ENCODE data around the gene FBL. TPM values are rescaled to one million over a fixed set of nuclear protein-coding genes. Genes with fewer than 3 reads are reported as not detected.

FBL gene
- polyA plus RNA-seq, 1 of the 3 experiments (the other 2 are of a cell fraction) = 371 TPM

GRCh38 chr19:39867133-39867532 lies 21.0 kb upstream of the FBL start:
- POLR2A ChIA-PET = no interaction called here
- H3K9me3 ChIP-seq = no peaks in the 10 kb centered on the region
- no peak overlapping the region for H3K4me3 ChIP-seq (ENCODE audit: low read depth in 2 of 2, low read length in 1 of 2)
- no peaks in the 10 kb centered on the region for H3K9me2 ChIP-seq
- no peak overlapping the region for H3K4me2 ChIP-seq
- WGBS (ENCODE audit: low lambda C conversion rate) = 84% methylated on average over 2 of the region's 2 CpGs
- H3K27me3 ChIP-seq (ENCODE audit: insufficient read depth) = no peaks in the 10 kb centered on the region
- CTCF ChIA-PET = no interaction called here
- no peaks in the 10 kb centered on the region for H3K79me2 ChIP-seq (ENCODE audit: insufficient read depth)
- no peaks in the 10 kb centered on the region for H3F3A ChIP-seq (replicated peaks; ENCODE audit: insufficient read depth)
- H3K4me1 ChIP-seq (ENCODE audit: control insufficient read depth in 1 of 2, insufficient read depth in 2 of 2, low read depth in 1 of 2, low read length in 1 of 2) = no peaks in the 10 kb centered on the region
- H3K36me3 ChIP-seq (replicated peaks in 1 of 2; ENCODE audit: control insufficient read depth in 1 of 2, insufficient read depth in 2 of 2, low read length in 1 of 2) = no peaks in the 10 kb centered on the region
- H3K9ac ChIP-seq = no peak overlapping the region
- no peak overlapping the region for H3K27ac ChIP-seq (ENCODE audit: low read depth in 2 of 2, low read length in 1 of 2)
- DNase-seq = no peak
- H4K20me1 ChIP-seq (ENCODE audit: insufficient read depth) = no peaks in the 10 kb centered on the region
- no peak for TF ChIP-seq JUND (IDR thresholded peaks at IDR 0.05)
- no peak for TF ChIP-seq MAX (IDR thresholded peaks at IDR 0.05; ENCODE audit: low read depth)
- TF ChIP-seq FOXJ3 (CRISPR knock-in tag; IDR thresholded peaks at IDR 0.05) = no peak
- no peak for TF ChIP-seq ELF1 (IDR thresholded peaks at IDR 0.05)
- no peak for TF ChIP-seq PBX3 (IDR thresholded peaks at IDR 0.05)
- no peak for TF ChIP-seq NRF1 (IDR thresholded peaks at IDR 0.05; ENCODE audit: low read depth, low read length)
- no peak for TF ChIP-seq RXRA (IDR thresholded peaks at IDR 0.05; ENCODE audit: borderline replicate concordance, low read depth)
- no peak for TF ChIP-seq SMC3 (IDR thresholded peaks at IDR 0.05; ENCODE audit: low read depth, low read length)
- no peak for TF ChIP-seq YY1 (IDR thresholded peaks at IDR 0.05; ENCODE audit: low read depth)
- TF ChIP-seq FOSL2 (IDR thresholded peaks at IDR 0.05; ENCODE audit: borderline replicate concordance, low read depth) = no peak
- TF ChIP-seq ZBTB33 (IDR thresholded peaks at IDR 0.05; ENCODE audit: borderline replicate concordance, low read depth) = no peak
- TF ChIP-seq, protein P1, sequence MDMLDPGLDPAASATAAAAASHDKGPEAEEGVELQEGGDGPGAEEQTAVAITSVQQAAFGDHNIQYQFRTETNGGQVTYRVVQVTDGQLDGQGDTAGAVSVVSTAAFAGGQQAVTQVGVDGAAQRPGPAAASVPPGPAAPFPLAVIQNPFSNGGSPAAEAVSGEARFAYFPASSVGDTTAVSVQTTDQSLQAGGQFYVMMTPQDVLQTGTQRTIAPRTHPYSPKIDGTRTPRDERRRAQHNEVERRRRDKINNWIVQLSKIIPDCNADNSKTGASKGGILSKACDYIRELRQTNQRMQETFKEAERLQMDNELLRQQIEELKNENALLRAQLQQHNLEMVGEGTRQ (IDR thresholded peaks at IDR 0.05; ENCODE audit: borderline replicate concordance, low read depth, low read length) = no peak
- no peak for TF ChIP-seq MXI1 (IDR thresholded peaks at IDR 0.05; ENCODE audit: low read depth, low read length)
- TF ChIP-seq GABPA (IDR thresholded peaks at IDR 0.05; ENCODE audit: low read depth) = no peak
- TF ChIP-seq RCOR1 (IDR thresholded peaks at IDR 0.05; ENCODE audit: low read length) = no peak
- no peak overlapping the region for H2AFZ ChIP-seq (ENCODE audit: low read depth)

DNA sequence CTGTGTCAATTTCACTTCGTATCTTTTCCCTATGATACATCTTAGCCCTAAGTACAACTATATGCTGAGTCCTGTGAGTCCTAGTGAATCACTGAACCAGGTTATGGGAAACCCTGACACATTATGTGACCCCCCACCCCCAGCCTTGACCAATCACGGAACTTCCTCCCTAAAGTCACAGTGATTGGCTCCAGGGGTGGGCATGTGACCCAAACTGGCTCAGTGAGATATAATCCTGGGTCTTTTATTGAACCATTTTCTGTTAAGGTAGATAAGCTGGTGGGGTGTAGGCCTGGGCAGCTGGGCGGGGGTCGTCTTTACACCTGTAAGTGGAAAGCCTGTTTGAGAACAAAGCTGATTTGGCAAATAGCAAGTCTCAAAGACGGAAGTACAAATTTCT lies 19.8 kb upstream of the FBL start:
- POLR2A ChIA-PET = no interaction called here

More for the DNA sequence above, 19.8 kb upstream of the FBL start:
- H3K27ac ChIP-seq (ENCODE audit: low read depth in 2 of 2, low read length in 1 of 2) = no peak overlapping the region
- no peaks in the 10 kb centered on the region for H3K4me1 ChIP-seq (ENCODE audit: control insufficient read depth in 1 of 2, insufficient read depth in 2 of 2, low read depth in 1 of 2, low read length in 1 of 2)
- no peak overlapping the region for H3K4me3 ChIP-seq (ENCODE audit: low read depth in 2 of 2, low read length in 1 of 2)
- WGBS (ENCODE audit: low lambda C conversion rate) = 68% methylated on average over 5 of the region's 5 CpGs
- no peaks in the 10 kb centered on the region for H3K9me2 ChIP-seq
- CTCF ChIA-PET = interaction anchor here (1.1 to 1.2 kb wide), 2 partner anchors 21 to 105 kb away, joined by 3 read pairs; partner anchors contain the start of gene PSMC4
- no peak overlapping the region for H3K9ac ChIP-seq
- no peak for TF ChIP-seq RXRA (IDR thresholded peaks at IDR 0.05; ENCODE audit: borderline replicate concordance, low read depth)
- H3K27me3 ChIP-seq (ENCODE audit: insufficient read depth) = no peaks in the 10 kb centered on the region
- H2AFZ ChIP-seq (ENCODE audit: low read depth) = no peak overlapping the region
- no peaks in the 10 kb centered on the region for H4K20me1 ChIP-seq (ENCODE audit: insufficient read depth)
- no peaks in the 10 kb centered on the region for H3F3A ChIP-seq (replicated peaks; ENCODE audit: insufficient read depth)
- no peak for DNase-seq
- no peaks in the 10 kb centered on the region for H3K9me3 ChIP-seq
- no peaks in the 10 kb centered on the region for H3K36me3 ChIP-seq (replicated peaks in 1 of 2; ENCODE audit: control insufficient read depth in 1 of 2, insufficient read depth in 2 of 2, low read length in 1 of 2)
- no peak overlapping the region for H3K4me2 ChIP-seq
- no peaks in the 10 kb centered on the region for H3K79me2 ChIP-seq (ENCODE audit: insufficient read depth)
